ENCODE measurements around the gene UCN2.
"Not testable (repeated sequence)": the region's sequence is repeated elsewhere in the genome, so short reads cannot be mapped to it uniquely, and the experiment has no call there.

GRCh38 chr3:48551651-48552050 is 11.9 kb downstream of the UCN2 start:
- not testable (repeated sequence) for TF ChIP-seq POLR2A, CTCF (IDR thresholded peaks at IDR 0.05)
